HepG2 (cell line): Measurements from ENCODE around the gene ALX3. TPM values are rescaled to one million over a fixed set of nuclear protein-coding genes. Genes with fewer than 3 reads are reported as not detected.

Experiments
- ATAC-seq: fragments of 200-7000 bp; cut with Tn5 transposase; 3 replicates; pipeline ENCODE4 v1.9.1; 2020; ENCODE audit warnings: mild to moderate bottlenecking, moderate library complexity
- BruUV-seq: library from RNA; stranded (reverse); fragments of 400-500 nt; replicated peaks from 2 replicates; lab custom pipeline; 2021; lab: Mats Ljungman, UMichigan
- CTCF ChIA-PET: fragments of 300-600 bp; formaldehyde crosslinking; extraction: SDS; loops from one replicate; lab custom pipeline; 2021; ENCODE audit warnings: low total read pairs, inconsistent platforms, low intra/inter-chr PET ratio; lab: Yijun Ruan, JAX
- POLR2A ChIA-PET: fragments of 350-600 bp; sonication (Branson Sonifier 250); formaldehyde crosslinking; loops from one replicate; lab custom pipeline; 2020; ENCODE audit warnings: antibody characterized with exemption, inconsistent platforms; lab: Yijun Ruan, JAX
- DNase-seq: peaks from one replicate; pipeline ENCODE4 v3.0.0-alpha.2; 2015; ENCODE audit warnings: low spot score
- FAIRE-seq: peaks from 3 replicates; lab custom pipeline; 2011; peaks lifted over from hg19 to GRCh38; lab: Jason Lieb, UNC
- H2AFZ ChIP-seq: one replicate; pipeline ENCODE4 v1.6.1; 2011; ENCODE audit warnings: low read length, inconsistent platforms
- H3K27ac ChIP-seq: fragments of 300-600 bp; 3 replicates; pipeline ENCODE4 v1.8.0; 2011; ENCODE audit warnings: mixed run types, mild to moderate bottlenecking, mixed read lengths, low read length, inconsistent platforms; ENCODE audit not compliant: insufficient read depth; ENCODE audit errors: extremely low read length
- H3K27me3 ChIP-seq, 2 experiments: fragments of 200-600 bp in 1 of 2; 2 replicates in 1 of 2; 3 replicates in 1 of 2; pipeline versions ENCODE4 v1.6.0 to v1.8.0; 2011; ENCODE audit warnings: low read length in 2 of 2, mild to moderate bottlenecking in 2 of 2, moderate library complexity in 2 of 2, inconsistent platforms in 1 of 2; ENCODE audit not compliant: insufficient read depth in 2 of 2, control insufficient read depth in 1 of 2
- H3K36me3 ChIP-seq, 2 experiments: fragments of 200-600 bp in 1 of 2; replicated peaks in 1 of 2; 2 replicates in 1 of 2; 3 replicates in 1 of 2; pipeline versions ENCODE4 v1.5.1 to v1.8.0; 2011; ENCODE audit warnings: low read length in 2 of 2, inconsistent platforms in 1 of 2; ENCODE audit not compliant: insufficient read depth in 2 of 2, control insufficient read depth in 1 of 2
- H3K4me1 ChIP-seq: 2 replicates; pipeline ENCODE4 v1.5.1; 2012; ENCODE audit warnings: low read length, inconsistent platforms; ENCODE audit not compliant: insufficient read depth
- H3K4me2 ChIP-seq: 2 replicates; pipeline ENCODE4 v1.6.0; 2011; ENCODE audit warnings: low read depth, low read length, inconsistent platforms
- H3K4me3 ChIP-seq, 3 experiments: fragments of 200-600 bp in 1 of 3; sonication (generic), shearing (Covaris generic) in 1 of 3; replicated peaks in 1 of 3; 2 replicates each; pipeline ENCODE4 v1.5.1; 2011 to 2016; ENCODE audit warnings: low read length in 3 of 3, inconsistent platforms in 2 of 3, low read depth in 2 of 3, mild to moderate bottlenecking in 2 of 3, control low read depth in 1 of 3, mixed read lengths in 1 of 3; ENCODE audit not compliant: insufficient read depth in 1 of 3
- H3K79me2 ChIP-seq: one replicate; pipeline ENCODE4 v1.6.1; 2011; ENCODE audit warnings: low read length, inconsistent platforms; ENCODE audit not compliant: insufficient read depth
- H3K9ac ChIP-seq: 2 replicates; pipeline ENCODE4 v1.6.0; 2011; ENCODE audit warnings: mild to moderate bottlenecking, low read depth, low read length, inconsistent platforms; ENCODE audit not compliant: insufficient read depth
- H3K9me3 ChIP-seq: 2 replicates; pipeline ENCODE4 v1.5.1; 2012; ENCODE audit warnings: mild to moderate bottlenecking, low read length
- H4K20me1 ChIP-seq: 2 replicates; pipeline ENCODE4 v1.6.0; 2011; ENCODE audit warnings: inconsistent platforms, mild to moderate bottlenecking, low read length, moderate library complexity; ENCODE audit not compliant: insufficient read depth
- ATAD3A ChIP-seq: sonication (generic); formaldehyde crosslinking; IDR thresholded peaks from 2 replicates; pipeline ENCODE4 v1.4.0; 2020; ENCODE audit warnings: missing genetic modification reagents
- CENPBD1 ChIP-seq: sonication (generic); formaldehyde crosslinking; IDR thresholded peaks from 2 replicates; pipeline ENCODE4 v1.8.0; 2022; ENCODE audit warnings: missing genetic modification reagents, low read depth, mild to moderate bottlenecking, borderline replicate concordance
- DDIT3 ChIP-seq: sonication (generic); formaldehyde crosslinking; IDR thresholded peaks from 2 replicates; pipeline ENCODE4 v1.4.0; 2020; ENCODE audit warnings: mild to moderate bottlenecking, missing genetic modification reagents
- E2F2 ChIP-seq: sonication (generic); formaldehyde crosslinking; IDR thresholded peaks from 2 replicates; pipeline ENCODE4 v1.4.0; 2020; ENCODE audit warnings: missing genetic modification reagents, borderline replicate concordance
- GLI4 ChIP-seq: sonication (generic); formaldehyde crosslinking; IDR thresholded peaks from 2 replicates; pipeline ENCODE4 v1.5.1; 2020; ENCODE audit warnings: missing genetic modification reagents, mild to moderate bottlenecking, moderate library complexity, borderline replicate concordance
- REXO4 ChIP-seq: sonication (generic); formaldehyde crosslinking; IDR thresholded peaks from 2 replicates; pipeline ENCODE4 v1.8.0; 2022; ENCODE audit warnings: missing genetic modification reagents, mild to moderate bottlenecking, borderline replicate concordance
- ZFYVE20 ChIP-seq: sonication (generic); formaldehyde crosslinking; IDR thresholded peaks from 2 replicates; pipeline ENCODE4 v1.8.0; 2023; ENCODE audit warnings: low read depth, mild to moderate bottlenecking, moderate library complexity, missing genetic modification reagents, borderline replicate concordance
- ZNF496 ChIP-seq: sonication (generic); formaldehyde crosslinking; IDR thresholded peaks from 2 replicates; pipeline ENCODE4 v1.8.1; 2023; ENCODE audit warnings: mild to moderate bottlenecking, moderate library complexity, missing genetic modification reagents; ENCODE audit not compliant: insufficient replicate concordance
- ZNF557 ChIP-seq: sonication (generic); formaldehyde crosslinking; IDR thresholded peaks from 2 replicates; pipeline ENCODE4 v1.4.0; 2020; ENCODE audit warnings: missing genetic modification reagents
- ZNF678 ChIP-seq: sonication (generic); formaldehyde crosslinking; IDR thresholded peaks from 2 replicates; pipeline ENCODE4 v1.4.0; 2020; ENCODE audit warnings: mild to moderate bottlenecking, missing genetic modification reagents
- WGBS: methylation state at CpG from one replicate; pipeline ENCODE4 v1.1.6; 2017; ENCODE audit warnings: low lambda C conversion rate; 5-methylcytosine and 5-hydroxymethylcytosine counted together
- in situ Hi-C: cut with HindIII; loops from 2 replicates; pipeline ENCODE4 v1.10.0; 2017; ENCODE audit warnings: low pct_unique_long_range_greater_than_20kb; ENCODE audit not compliant: extremely low pct_ligation_motif_present
- intact Hi-C: fragments of 100-400 bp; cut with micrococcal nuclease; formaldehyde crosslinking; loops from one replicate; pipeline ENCODE4 v1.10.0; 2022; ENCODE audit not compliant: unreplicated experiment
- polyA plus RNA-seq, 8 experiments: library from polyadenylated mRNA; depleted of rRNA in 3 of 8; stranded (reverse) in 7 of 8; unstranded in 1 of 8; fragments of >200 nt; fragmentation: Illumina TruSeq in 4 of 8; extraction: Trizol in 4 of 8; gene quantifications; 2 replicates each; pipeline versions ENCODE4 v1.2.1 to v1.2.3, GENCODE V29; 2011 to 2016; ENCODE audit warnings: low read depth in 4 of 8, missing spikeins in 1 of 8, mixed read lengths in 1 of 8; ENCODE audit not compliant: insufficient read depth in 1 of 8
- total RNA-seq, 5 experiments: library from RNA; depleted of rRNA; stranded (reverse); fragments of >200 nt; fragmentation: Illumina TruSeq; extraction: Trizol; gene quantifications; 2 replicates each; pipeline ENCODE4 v1.2.3, GENCODE V29; 2016; ENCODE audit warnings: low read depth in 1 of 5

Gene ALX3
- total and polyA plus RNA-seq, 2 of the 13 experiments (the other 11 are each of a cell fraction or from before 2014, with no cell fraction given) = not detected

- no peak for FAIRE-seq
- POLR2A ChIA-PET = no interaction called here
Observed at GRCh38 chr1:110051262-110051648, 19.2 kb downstream of the ALX3 start.

More at GRCh38 chr1:110051262-110051648, 19.2 kb downstream of the ALX3 start:
- no peak overlapping the region for H2AFZ ChIP-seq
- in situ Hi-C loops (loop anchor here (5.0 kb wide), 1 partner anchor 56 kb away; no protein-coding TSS in a partner anchor), intact Hi-C loops (no loop called here)
- no peaks in the 10 kb centered on the region for H3K9me3 ChIP-seq
- no TSS peak for BruUV-seq
- H3K4me2 ChIP-seq = no peak overlapping the region
- DNase-seq = no peak
- 0 out of 2 replicates have a peak, but pooled peaks cover 3% of the 10 kb centered on the region for H4K20me1 ChIP-seq
- no peak overlapping the region for H3K4me3 ChIP-seq
- peaks cover 32% of the 10 kb centered on the region for H3K4me1 ChIP-seq
- H3K79me2 ChIP-seq = no peaks in the 10 kb centered on the region
- CTCF ChIA-PET = no interaction called here
- WGBS = 92% methylated on average over 2 of the region's 2 CpGs
- peaks cover 37 to 81% of the 10 kb centered on the region in 2 experiments for H3K36me3 ChIP-seq
- ATAC-seq = no peak
- no peaks in the 10 kb centered on the region for H3K27me3 ChIP-seq
- TF ChIP-seq ZFYVE20 (CRISPR knock-in tag) (no peak), E2F2 (no peak), ZNF678 (CRISPR knock-in tag) (no peak), ZNF496 (no peak), CENPBD1 (CRISPR knock-in tag) (no peak), GLI4 (CRISPR knock-in tag) (no peak), ATAD3A (no peak), ZNF557 (CRISPR knock-in tag) (no peak), DDIT3 (CRISPR knock-in tag) (no peak), REXO4 (CRISPR knock-in tag) (no peak)
- no peak overlapping the region for H3K9ac ChIP-seq
- no peak overlapping the region for H3K27ac ChIP-seq
